AG20443 (cell line): ENCODE data around the gene UBE3A.

Experiments used
- DNase-seq: peaks from one replicate; pipeline ENCODE4 v3.0.0; 2012; ENCODE audit warnings: low spot score, mixed read lengths

Gene UBE3A

DNA sequence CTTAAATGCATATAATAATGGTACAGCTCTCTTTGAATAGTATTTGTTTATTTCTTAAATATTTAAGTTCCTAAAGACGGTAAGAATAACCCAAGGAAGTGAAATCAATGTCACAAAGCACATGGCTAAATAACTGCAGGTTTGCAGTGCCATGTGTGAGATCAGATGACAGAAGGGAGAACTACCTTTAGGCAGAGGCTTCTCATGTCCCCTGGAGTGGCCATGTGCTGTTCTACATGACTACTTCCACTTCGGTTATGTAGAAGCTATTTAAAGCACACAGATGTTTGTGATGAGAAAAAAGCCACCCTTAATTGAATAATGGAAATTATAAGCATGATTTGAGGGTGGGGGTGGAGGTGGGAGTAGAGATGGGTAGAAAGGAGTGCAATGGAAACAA, 109.1 kb downstream of the UBE3A start:
- DNase-seq, result no peak

DNA sequence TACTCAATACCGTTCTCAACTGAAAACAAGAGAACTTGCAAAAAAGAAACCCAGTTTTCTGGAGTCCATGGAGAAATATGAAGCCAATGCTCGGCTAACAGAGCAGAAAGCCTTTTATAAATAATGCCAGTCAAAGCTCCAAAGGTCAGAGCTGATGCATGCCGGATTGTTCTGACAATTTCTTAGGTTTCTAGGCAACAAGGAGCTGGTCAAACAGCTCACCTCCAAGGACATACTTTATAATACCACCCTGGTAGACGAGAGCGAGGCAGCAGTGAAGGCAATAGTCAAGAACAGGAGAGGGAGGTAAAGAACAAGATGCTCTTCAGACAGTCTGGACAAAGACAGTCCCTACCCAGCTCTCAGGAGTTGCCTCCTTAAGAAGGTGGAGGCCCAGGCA, 111.1 kb downstream of the UBE3A start:
- no peak for DNase-seq

DNA sequence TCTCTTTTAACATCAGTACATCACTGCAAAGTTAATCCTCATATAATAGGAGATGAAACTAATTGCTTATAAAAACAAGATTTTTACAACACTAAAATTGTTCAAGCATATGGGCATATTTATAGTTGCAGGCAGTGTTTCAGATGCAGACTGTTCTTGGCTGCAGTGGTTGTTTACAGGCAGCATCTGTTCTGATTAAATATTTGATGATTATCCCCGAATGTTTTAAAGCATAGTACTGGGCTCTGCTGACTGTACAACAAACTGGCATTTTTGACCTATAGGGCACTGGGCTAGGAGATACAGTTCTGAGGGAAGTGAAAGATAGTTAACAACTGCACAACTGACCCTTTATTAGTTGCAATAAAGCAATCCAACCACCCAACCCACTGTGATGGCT, 113.6 kb downstream of the UBE3A start:
- DNase-seq, result no peak

DNA sequence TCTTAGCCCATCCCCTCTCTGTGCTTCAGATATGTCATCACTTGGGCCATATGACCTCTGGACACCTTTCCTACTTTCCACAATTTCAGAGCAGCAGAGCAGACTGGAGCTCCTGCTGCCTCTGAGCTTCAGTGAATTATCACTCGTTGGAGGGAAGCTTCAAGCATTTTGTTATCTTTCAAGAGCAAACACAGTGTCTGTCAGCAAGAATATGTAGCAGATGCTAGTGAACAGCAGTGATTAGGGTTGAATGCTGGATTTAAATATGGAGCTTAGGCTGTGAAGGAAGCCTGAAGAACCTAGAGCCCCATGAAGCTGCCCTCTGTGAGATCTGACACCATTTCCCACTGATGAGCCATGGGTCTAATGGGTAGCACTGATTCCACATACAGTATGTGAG, 115.4 kb downstream of the UBE3A start:
- DNase-seq, result no peak

DNA sequence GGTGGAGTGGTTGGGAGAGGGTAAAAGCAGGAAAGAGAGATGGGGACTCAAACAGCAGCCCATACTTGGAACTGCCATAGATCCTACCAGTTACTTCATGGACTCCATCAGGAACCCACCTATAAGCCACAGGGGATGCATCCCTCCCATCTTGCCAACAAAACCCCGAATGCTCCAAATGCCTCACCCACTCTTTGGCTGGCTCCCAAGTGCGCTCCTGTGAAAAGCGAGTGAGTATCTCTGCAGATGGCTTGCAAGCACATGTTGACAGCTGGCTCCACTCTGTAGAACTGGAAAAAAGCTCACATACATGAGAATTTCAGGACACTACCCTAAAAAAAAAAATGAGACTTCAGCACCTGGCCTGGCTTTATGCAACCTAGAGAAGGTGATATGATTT, 151.0 kb downstream of the UBE3A start:
- no peak for DNase-seq
